ENCODE results near the gene SF3B6. TPM values are rescaled to one million over a fixed set of nuclear protein-coding genes. Genes with fewer than 3 reads are reported as not detected.

The SF3B6 gene
- total and polyA plus RNA-seq, 9 of the 15 experiments (the other 6 are each of a cell fraction or from before 2014, with no cell fraction given), result 146 to 591 (median 295) TPM

DNA sequence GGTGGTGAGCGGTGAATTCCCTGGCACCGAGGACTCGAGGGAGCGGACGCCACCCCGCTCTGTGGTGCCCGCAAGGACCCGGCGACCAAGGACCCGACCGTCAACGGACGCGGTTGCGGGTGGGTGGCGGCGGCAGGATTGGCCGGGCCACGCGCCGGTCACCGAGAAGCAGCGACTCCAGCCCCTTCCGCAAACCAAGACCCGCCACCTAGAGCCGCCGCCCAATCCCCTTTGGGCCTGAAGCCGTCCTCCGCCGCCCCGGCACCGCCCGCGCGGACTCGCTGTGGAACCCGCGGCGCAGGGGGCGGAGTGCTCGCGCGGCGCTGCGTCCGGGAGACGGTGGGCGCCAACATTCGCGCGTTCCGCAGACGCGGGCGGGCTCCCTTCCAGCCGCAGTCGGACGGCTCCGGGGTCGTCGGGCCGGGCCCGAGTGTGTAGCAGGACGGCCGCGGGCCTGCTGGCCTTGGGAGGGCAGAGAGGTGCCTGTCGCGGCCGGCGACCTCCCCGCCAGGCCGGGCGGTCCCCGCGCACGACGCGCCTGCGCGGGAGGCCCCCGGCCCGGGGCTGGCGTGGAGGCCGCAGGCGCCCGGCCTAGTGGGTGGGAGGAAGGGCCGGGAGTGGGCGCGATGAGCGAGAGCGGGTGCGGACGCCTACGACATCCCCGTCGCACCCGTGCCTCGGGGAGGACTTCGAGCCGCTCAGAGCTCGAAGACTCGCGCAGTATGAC, 47.2 kb upstream of the SF3B6 start, which contains the start of the genes FAM228B and PFN4 (continued):
- TF ChIP-seq, protein P1, sequence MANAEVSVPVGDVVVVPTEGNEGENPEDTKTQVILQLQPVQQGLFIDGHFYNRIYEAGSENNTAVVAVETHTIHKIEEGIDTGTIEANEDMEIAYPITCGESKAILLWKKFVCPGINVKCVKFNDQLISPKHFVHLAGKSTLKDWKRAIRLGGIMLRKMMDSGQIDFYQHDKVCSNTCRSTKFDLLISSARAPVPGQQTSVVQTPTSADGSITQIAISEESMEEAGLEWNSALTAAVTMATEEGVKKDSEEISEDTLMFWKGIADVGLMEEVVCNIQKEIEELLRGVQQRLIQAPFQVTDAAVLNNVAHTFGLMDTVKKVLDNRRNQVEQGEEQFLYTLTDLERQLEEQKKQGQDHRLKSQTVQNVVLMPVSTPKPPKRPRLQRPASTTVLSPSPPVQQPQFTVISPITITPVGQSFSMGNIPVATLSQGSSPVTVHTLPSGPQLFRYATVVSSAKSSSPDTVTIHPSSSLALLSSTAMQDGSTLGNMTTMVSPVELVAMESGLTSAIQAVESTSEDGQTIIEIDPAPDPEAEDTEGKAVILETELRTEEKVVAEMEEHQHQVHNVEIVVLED (CRISPR knock-in tag; IDR thresholded peaks at IDR 0.05), result peak; percentile 62
- no peak for TF ChIP-seq HOXB6 (CRISPR knock-in tag; IDR thresholded peaks at IDR 0.05; ENCODE audit: borderline replicate concordance)
- TF ChIP-seq NFYB (IDR thresholded peaks at IDR 0.05; ENCODE audit: extremely low read depth, insufficient read length), result peak; percentile 74
- no peak for TF ChIP-seq MCM5 (IDR thresholded peaks at IDR 0.05; ENCODE audit: low read depth)
- 0 out of 2 replicates have a peak, but pooled peaks have one; percentile 49 for TF ChIP-seq ELF2 (CRISPR knock-in tag; IDR thresholded peaks at IDR 0.05)
- TF ChIP-seq, protein P2, sequence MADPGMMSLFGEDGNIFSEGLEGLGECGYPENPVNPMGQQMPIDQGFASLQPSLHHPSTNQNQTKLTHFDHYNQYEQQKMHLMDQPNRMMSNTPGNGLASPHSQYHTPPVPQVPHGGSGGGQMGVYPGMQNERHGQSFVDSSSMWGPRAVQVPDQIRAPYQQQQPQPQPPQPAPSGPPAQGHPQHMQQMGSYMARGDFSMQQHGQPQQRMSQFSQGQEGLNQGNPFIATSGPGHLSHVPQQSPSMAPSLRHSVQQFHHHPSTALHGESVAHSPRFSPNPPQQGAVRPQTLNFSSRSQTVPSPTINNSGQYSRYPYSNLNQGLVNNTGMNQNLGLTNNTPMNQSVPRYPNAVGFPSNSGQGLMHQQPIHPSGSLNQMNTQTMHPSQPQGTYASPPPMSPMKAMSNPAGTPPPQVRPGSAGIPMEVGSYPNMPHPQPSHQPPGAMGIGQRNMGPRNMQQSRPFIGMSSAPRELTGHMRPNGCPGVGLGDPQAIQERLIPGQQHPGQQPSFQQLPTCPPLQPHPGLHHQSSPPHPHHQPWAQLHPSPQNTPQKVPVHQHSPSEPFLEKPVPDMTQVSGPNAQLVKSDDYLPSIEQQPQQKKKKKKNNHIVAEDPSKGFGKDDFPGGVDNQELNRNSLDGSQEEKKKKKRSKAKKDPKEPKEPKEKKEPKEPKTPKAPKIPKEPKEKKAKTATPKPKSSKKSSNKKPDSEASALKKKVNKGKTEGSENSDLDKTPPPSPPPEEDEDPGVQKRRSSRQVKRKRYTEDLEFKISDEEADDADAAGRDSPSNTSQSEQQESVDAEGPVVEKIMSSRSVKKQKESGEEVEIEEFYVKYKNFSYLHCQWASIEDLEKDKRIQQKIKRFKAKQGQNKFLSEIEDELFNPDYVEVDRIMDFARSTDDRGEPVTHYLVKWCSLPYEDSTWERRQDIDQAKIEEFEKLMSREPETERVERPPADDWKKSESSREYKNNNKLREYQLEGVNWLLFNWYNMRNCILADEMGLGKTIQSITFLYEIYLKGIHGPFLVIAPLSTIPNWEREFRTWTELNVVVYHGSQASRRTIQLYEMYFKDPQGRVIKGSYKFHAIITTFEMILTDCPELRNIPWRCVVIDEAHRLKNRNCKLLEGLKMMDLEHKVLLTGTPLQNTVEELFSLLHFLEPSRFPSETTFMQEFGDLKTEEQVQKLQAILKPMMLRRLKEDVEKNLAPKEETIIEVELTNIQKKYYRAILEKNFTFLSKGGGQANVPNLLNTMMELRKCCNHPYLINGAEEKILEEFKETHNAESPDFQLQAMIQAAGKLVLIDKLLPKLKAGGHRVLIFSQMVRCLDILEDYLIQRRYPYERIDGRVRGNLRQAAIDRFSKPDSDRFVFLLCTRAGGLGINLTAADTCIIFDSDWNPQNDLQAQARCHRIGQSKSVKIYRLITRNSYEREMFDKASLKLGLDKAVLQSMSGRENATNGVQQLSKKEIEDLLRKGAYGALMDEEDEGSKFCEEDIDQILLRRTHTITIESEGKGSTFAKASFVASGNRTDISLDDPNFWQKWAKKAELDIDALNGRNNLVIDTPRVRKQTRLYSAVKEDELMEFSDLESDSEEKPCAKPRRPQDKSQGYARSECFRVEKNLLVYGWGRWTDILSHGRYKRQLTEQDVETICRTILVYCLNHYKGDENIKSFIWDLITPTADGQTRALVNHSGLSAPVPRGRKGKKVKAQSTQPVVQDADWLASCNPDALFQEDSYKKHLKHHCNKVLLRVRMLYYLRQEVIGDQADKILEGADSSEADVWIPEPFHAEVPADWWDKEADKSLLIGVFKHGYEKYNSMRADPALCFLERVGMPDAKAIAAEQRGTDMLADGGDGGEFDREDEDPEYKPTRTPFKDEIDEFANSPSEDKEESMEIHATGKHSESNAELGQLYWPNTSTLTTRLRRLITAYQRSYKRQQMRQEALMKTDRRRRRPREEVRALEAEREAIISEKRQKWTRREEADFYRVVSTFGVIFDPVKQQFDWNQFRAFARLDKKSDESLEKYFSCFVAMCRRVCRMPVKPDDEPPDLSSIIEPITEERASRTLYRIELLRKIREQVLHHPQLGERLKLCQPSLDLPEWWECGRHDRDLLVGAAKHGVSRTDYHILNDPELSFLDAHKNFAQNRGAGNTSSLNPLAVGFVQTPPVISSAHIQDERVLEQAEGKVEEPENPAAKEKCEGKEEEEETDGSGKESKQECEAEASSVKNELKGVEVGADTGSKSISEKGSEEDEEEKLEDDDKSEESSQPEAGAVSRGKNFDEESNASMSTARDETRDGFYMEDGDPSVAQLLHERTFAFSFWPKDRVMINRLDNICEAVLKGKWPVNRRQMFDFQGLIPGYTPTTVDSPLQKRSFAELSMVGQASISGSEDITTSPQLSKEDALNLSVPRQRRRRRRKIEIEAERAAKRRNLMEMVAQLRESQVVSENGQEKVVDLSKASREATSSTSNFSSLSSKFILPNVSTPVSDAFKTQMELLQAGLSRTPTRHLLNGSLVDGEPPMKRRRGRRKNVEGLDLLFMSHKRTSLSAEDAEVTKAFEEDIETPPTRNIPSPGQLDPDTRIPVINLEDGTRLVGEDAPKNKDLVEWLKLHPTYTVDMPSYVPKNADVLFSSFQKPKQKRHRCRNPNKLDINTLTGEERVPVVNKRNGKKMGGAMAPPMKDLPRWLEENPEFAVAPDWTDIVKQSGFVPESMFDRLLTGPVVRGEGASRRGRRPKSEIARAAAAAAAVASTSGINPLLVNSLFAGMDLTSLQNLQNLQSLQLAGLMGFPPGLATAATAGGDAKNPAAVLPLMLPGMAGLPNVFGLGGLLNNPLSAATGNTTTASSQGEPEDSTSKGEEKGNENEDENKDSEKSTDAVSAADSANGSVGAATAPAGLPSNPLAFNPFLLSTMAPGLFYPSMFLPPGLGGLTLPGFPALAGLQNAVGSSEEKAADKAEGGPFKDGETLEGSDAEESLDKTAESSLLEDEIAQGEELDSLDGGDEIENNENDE (IDR thresholded peaks at IDR 0.05; ENCODE audit: low read depth, low read length), result no peak
- TF ChIP-seq, protein P3, sequence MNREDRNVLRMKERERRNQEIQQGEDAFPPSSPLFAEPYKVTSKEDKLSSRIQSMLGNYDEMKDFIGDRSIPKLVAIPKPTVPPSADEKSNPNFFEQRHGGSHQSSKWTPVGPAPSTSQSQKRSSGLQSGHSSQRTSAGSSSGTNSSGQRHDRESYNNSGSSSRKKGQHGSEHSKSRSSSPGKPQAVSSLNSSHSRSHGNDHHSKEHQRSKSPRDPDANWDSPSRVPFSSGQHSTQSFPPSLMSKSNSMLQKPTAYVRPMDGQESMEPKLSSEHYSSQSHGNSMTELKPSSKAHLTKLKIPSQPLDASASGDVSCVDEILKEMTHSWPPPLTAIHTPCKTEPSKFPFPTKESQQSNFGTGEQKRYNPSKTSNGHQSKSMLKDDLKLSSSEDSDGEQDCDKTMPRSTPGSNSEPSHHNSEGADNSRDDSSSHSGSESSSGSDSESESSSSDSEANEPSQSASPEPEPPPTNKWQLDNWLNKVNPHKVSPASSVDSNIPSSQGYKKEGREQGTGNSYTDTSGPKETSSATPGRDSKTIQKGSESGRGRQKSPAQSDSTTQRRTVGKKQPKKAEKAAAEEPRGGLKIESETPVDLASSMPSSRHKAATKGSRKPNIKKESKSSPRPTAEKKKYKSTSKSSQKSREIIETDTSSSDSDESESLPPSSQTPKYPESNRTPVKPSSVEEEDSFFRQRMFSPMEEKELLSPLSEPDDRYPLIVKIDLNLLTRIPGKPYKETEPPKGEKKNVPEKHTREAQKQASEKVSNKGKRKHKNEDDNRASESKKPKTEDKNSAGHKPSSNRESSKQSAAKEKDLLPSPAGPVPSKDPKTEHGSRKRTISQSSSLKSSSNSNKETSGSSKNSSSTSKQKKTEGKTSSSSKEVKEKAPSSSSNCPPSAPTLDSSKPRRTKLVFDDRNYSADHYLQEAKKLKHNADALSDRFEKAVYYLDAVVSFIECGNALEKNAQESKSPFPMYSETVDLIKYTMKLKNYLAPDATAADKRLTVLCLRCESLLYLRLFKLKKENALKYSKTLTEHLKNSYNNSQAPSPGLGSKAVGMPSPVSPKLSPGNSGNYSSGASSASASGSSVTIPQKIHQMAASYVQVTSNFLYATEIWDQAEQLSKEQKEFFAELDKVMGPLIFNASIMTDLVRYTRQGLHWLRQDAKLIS (CRISPR knock-in tag; IDR thresholded peaks at IDR 0.05), result peak; percentile 74
- no peak for TF ChIP-seq NFE2L1 (tag; IDR thresholded peaks at IDR 0.05; ENCODE audit: borderline replicate concordance, low read depth)

Data from K562 (cell line).